Islet precursor cell (in vitro differentiated cells): ENCODE measurements around the gene SHMT1.
"Not testable (repeated sequence)": the region's sequence is repeated elsewhere in the genome, so short reads cannot be mapped to it uniquely, and the experiment has no call there.

Source experiments
- DNase-seq: peaks from one replicate; pipeline ENCODE4 v3.0.0-alpha.2; 2018

Gene SHMT1

GRCh38 chr17:18324140-18325050 is 39.0 kb downstream of the SHMT1 start:
- DNase-seq: no peak

- DNase-seq: no peak
These were observed 39.7 kb downstream of the SHMT1 start for GRCh38 chr17:18323507-18324139.

- DNase-seq: no peak
These were observed 40.3 kb downstream of the SHMT1 start for GRCh38 chr17:18323007-18323406.

- no peak for DNase-seq
These were observed 40.8 kb downstream of the SHMT1 start for GRCh38 chr17:18322522-18322921.

GRCh38 chr17:18321309-18321708 is 42.0 kb downstream of the SHMT1 start:
- DNase-seq: no peak

GRCh38 chr17:18320301-18320700 is 43.0 kb downstream of the SHMT1 start:
- no peak for DNase-seq

- DNase-seq: peak; percentile 89
These were observed 43.6 kb downstream of the SHMT1 start for GRCh38 chr17:18319604-18320256.

GRCh38 chr17:18318771-18319450 is 44.4 kb downstream of the SHMT1 start:
- DNase-seq: no peak

- DNase-seq: no peak
These were observed 45.2 kb downstream of the SHMT1 start for GRCh38 chr17:18318117-18318516.

- no peak for DNase-seq
These were observed 47.4 kb downstream of the SHMT1 start for GRCh38 chr17:18315961-18316360.

GRCh38 chr17:18315562-18315922 is 47.8 kb downstream of the SHMT1 start:
- no peak for DNase-seq

GRCh38 chr17:18314731-18315561 is 48.4 kb downstream of the SHMT1 start, which contains the start of the genes SMCR8 and TOP3A:
Gene SMCR8 (plus strand): TSS chr17:18315293. CDS start chr17:18315790, 497 bp downstream.
Gene TOP3A (minus strand): TSS chr17:18314994. CDS start chr17:18314778, 216 bp downstream.
- peak; percentile 100 for DNase-seq

GRCh38 chr17:18314059-18314730 is 49.2 kb downstream of the SHMT1 start:
- no peak for DNase-seq

GRCh38 chr17:18309202-18309601 is 54.1 kb downstream of the SHMT1 start:
- no peak for DNase-seq

GRCh38 chr17:18303206-18303605 is 60.1 kb downstream of the SHMT1 start:
- not testable (repeated sequence) for DNase-seq

- DNase-seq: no peak
These were observed 62.4 kb downstream of the SHMT1 start for GRCh38 chr17:18300725-18301480.

GRCh38 chr17:18298061-18298460 is 65.3 kb downstream of the SHMT1 start:
- not testable (repeated sequence) for DNase-seq

- DNase-seq: no peak
These were observed 71.4 kb downstream of the SHMT1 start for GRCh38 chr17:18291718-18292540.

GRCh38 chr17:18285296-18285695 is 78.1 kb downstream of the SHMT1 start:
- no peak for DNase-seq

GRCh38 chr17:18281788-18282187 is 81.6 kb downstream of the SHMT1 start:
- DNase-seq: no peak
